Measurements from ENCODE around the gene GPR61.

Gene GPR61

DNA sequence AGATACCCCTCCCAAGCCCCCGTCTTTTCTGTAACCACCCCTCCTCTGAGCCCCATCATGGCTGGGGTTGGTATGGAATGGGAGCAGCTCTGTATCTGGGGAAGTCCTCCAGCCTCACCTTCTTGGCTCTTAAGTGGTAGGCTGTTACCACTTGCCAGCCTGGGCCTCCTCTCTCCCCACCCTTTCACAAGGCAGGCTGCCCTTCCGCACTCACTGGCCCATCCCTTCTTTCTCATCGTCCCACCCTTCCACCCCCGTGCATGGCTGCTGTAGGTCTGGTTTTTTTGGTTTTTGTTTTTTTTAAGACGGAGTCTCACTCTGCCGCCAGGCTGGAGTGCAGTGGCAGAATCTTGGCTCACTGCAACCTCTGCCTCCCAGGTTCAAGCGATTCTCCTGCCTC, 40.6 kb upstream of the GPR61 start (continued):
- TF ChIP-seq GFI1B (tag by site-specific recombination; IDR thresholded peaks at IDR 0.05) (no peak), ZNF600 (tag by site-specific recombination; IDR thresholded peaks at IDR 0.05) (no peak), ZNF76 (tag by site-specific recombination; IDR thresholded peaks at IDR 0.05; ENCODE audit: borderline replicate concordance, low read depth) (no peak), ZNF140 (tag by site-specific recombination; IDR thresholded peaks at IDR 0.05) (no peak), KLF16 (tag by site-specific recombination; IDR thresholded peaks at IDR 0.05) (no peak), ZSCAN30 (tag by site-specific recombination; IDR thresholded peaks at IDR 0.05) (no peak), SP7 (tag by site-specific recombination; IDR thresholded peaks at IDR 0.05) (no peak), FEZF1 (tag by site-specific recombination; IDR thresholded peaks at IDR 0.05) (no peak), ZNF2 (tag by site-specific recombination; IDR thresholded peaks at IDR 0.05) (no peak), ZBTB21 (tag by site-specific recombination; IDR thresholded peaks at IDR 0.05) (no peak), ZNF660 (tag by site-specific recombination; IDR thresholded peaks at IDR 0.05) (no peak), HOXA7 (CRISPR knock-in tag; IDR thresholded peaks at IDR 0.05; ENCODE audit: borderline replicate concordance) (no peak), ZNF561 (tag by site-specific recombination; IDR thresholded peaks at IDR 0.05; ENCODE audit: borderline replicate concordance) (no peak)

DNA sequence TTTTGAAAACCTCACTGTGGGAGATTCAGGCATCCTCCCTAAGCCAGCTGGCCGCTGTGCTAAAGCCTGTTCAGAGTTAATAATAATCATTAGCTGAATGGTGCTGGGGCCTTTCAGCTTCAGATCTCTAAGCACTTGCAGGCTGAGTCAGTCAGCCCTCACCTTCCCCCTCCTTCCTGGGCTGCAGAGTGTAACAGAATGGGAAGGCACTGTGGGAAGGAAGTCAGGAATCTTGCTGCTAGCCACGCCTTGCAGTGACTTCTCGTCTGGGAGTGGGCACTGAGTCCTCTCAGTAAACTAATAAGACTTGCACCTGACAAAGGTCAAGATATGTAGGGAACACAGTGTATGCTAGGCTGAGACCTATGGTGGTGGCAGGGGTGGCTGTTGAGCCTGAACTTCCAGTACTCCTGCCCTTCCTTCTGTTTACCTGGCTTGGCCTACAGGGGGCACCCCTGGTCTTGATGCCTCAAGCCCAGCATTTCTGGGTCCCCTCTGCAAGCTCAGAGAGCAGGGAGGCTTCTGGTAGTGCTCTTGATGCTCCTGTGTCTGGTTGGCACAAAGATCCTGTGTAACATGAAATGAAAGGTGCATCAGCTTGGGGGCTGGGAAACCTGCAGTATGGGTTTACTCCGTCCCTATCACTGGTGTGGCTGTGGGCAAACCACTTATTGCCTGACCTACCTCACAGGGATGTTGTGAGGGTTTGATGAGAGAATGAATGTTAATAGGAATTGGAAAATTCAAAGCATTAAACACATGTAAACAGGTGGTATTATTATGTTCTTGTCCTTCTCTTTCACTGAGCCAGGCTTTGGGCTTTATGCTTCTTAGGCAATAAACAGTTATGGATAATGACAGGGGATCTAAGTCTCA, 39.8 kb upstream of the GPR61 start:
- no peak overlapping the region for H3K27ac ChIP-seq (ENCODE audit: extremely low read depth, low read depth, low read length)
- POLR2A ChIA-PET: interaction anchor here (1.0 to 1.5 kb wide), 2 partner anchors 32 to 400 kb away, joined by 3 read pairs; no protein-coding TSS in a partner anchor
- TF ChIP-seq KLF17 (tag by site-specific recombination; IDR thresholded peaks at IDR 0.05) (no peak), ZNF639 (tag by site-specific recombination; IDR thresholded peaks at IDR 0.05) (no peak), SALL2 (tag by site-specific recombination; IDR thresholded peaks at IDR 0.05; ENCODE audit: borderline replicate concordance) (no peak), ZNF391 (tag by site-specific recombination; IDR thresholded peaks at IDR 0.05; ENCODE audit: borderline replicate concordance, low read depth) (no peak), ZNF514 (tag by site-specific recombination; IDR thresholded peaks at IDR 0.05) (no peak), ZNF544 (tag by site-specific recombination; IDR thresholded peaks at IDR 0.05) (no peak), TCF7L2 (IDR thresholded peaks at IDR 0.05; ENCODE audit: borderline replicate concordance, low read depth, low read length) (no peak), ZNF302 (tag by site-specific recombination; IDR thresholded peaks at IDR 0.05; ENCODE audit: low read depth) (no peak), ZNF660 (tag by site-specific recombination; IDR thresholded peaks at IDR 0.05) (no peak), ZNF341 (tag by site-specific recombination; IDR thresholded peaks at IDR 0.05; ENCODE audit: low read depth) (peak; percentile 65), ZNF280C (tag by site-specific recombination; IDR thresholded peaks at IDR 0.05) (no peak)
- TF ChIP-seq, protein P1, sequence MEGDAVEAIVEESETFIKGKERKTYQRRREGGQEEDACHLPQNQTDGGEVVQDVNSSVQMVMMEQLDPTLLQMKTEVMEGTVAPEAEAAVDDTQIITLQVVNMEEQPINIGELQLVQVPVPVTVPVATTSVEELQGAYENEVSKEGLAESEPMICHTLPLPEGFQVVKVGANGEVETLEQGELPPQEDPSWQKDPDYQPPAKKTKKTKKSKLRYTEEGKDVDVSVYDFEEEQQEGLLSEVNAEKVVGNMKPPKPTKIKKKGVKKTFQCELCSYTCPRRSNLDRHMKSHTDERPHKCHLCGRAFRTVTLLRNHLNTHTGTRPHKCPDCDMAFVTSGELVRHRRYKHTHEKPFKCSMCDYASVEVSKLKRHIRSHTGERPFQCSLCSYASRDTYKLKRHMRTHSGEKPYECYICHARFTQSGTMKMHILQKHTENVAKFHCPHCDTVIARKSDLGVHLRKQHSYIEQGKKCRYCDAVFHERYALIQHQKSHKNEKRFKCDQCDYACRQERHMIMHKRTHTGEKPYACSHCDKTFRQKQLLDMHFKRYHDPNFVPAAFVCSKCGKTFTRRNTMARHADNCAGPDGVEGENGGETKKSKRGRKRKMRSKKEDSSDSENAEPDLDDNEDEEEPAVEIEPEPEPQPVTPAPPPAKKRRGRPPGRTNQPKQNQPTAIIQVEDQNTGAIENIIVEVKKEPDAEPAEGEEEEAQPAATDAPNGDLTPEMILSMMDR (tag by site-specific recombination; IDR thresholded peaks at IDR 0.05): peak; percentile 63
- no peak overlapping the region for H3K4me3 ChIP-seq (ENCODE audit: low read depth, low read length)
- peaks cover 0 to 51% of the 10 kb centered on the region in 2 experiments; a peak in 1 of 3 replicates for H3K36me3 ChIP-seq (ENCODE audit: control insufficient read depth in 2 of 2, insufficient read depth in 1 of 2, low read length in 2 of 2)
- no peaks in the 10 kb centered on the region for H3K4me1 ChIP-seq (ENCODE audit: control insufficient read depth, insufficient read depth, low read length)
- CTCF ChIA-PET: interaction anchor here (0.6 to 36.3 kb wide), 11 partner anchors 11 to 340 kb away, joined by 3 to 1152 read pairs (median 4); partner anchors contain the start of genes AMIGO1 and GPR61
- H3K9me3 ChIP-seq (ENCODE audit: control insufficient read depth, insufficient read depth, low read depth, low read length): no peaks in the 10 kb centered on the region
